T-helper 2 cell (primary cell): Measurements from ENCODE around the gene LPO.

Experiments
- DNase-seq, 5 experiments: peaks; one replicate each; pipeline versions ENCODE4 v3.0.0 to v3.0.0-alpha.2; 2012 to 2022

Gene LPO

DNA sequence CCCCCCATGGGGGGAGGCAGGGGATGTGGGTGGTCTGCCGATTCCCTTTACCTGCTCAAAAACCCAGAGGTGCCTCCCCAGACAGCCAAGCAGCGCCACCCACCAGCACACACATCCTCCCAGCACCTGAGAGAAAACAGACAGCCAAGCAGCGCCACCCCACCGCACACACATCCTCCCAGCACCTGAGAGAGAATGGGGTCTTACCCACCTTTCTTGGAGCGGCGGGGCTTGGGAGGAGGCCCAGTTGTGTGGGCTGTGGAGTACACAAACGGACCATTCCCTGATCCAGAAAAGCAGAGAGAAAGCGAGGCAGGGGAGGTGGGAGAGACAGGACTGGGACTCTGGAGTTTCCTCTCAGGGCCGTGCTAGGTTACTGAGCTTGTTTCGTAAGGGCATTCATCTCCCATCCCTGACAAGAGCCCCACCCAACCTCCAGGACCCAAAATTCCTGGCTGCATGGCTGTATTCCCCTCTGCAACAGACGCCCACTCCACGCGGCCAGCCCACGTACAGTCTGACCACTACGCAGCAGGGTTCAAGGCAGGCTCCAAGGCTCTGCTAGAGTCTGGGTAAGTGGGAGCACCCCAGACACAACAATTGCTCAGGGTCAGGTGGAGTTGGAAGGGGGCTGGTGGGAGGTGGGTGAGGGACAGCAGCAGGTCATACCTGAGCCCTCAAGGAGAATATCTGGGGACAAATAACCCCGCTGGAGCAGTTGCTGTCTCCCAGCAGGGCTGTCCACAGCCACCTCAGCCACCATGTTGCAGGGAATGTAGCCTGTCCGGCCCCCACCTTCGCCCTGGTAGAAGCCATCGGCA lies 68.0 kb downstream of the LPO start:
- DNase-seq: no peak

DNA sequence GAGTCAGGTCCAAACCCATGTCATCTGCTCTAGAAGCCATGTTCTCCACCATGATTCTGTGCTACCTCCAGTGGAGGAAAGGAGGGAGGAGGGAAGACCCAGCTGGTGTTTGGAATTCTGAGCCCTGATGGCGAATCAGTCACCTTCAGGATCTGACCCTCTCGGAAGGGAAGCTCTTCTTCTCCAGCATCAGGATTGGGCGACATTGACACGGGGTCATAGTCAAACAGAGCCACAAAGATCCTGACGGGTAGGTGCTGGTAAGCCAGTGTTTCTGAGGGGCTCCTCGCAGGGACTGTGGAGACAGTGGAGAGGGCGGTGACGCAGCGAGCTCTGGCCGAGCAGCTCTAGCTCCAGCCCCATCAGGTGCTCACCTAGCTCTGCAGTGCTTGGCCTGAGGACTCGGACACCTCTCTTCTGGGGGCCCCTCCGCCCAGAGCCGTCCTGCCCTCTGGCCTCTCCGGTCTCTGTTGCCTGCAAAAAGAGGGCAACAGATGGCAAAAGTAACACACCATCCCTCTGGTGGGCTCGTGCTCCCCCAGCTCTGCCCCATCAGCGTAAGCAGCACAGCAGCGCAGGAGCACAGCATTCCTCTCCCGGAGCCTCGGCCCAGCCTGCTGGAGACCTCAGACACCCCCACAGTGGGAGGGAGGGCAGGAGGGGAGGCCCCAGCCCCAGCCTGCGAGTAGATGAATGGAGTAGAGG lies 69.2 kb downstream of the LPO start:
- no peak for DNase-seq

DNA sequence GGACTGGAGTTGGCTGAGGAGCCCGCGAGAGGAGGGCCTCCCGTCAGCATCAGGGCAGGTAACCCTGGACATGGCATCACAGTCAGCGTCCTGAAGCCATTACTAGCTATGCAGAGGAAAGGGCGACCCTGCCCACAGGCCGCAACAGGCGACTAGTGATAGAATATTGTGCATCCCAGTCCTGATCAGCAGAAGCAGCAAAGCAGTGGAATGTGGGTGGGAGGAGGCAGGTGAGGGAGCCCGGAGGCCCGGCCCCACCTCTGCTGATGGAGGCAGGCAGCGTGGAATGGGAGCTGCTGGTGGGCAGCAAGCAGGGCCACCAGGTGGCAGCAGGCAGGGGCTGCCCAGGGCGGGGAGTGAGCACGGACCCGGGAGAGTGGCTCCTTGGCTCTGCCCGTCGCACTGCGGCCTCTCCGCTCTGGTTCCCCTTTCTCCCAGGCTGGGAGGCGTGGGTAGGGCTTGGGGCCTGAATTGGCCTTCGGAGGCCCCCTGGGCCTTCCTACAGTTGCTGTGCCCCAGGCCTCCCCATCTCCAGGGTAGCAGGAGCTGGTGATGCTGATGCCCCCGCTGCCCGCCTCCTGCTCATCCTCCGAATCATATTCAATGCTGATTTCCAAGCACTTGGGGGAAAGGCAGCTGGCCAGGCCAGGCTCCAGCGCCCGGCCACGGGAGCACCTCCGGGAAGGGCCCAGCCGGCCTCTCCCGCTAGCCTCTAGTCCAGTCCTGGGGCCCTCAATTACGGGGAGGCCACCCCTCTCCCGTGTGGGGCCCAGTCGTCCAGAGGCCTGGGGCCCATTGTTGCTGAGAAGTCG lies 70.0 kb downstream of the LPO start:
- DNase-seq: no peak

DNA sequence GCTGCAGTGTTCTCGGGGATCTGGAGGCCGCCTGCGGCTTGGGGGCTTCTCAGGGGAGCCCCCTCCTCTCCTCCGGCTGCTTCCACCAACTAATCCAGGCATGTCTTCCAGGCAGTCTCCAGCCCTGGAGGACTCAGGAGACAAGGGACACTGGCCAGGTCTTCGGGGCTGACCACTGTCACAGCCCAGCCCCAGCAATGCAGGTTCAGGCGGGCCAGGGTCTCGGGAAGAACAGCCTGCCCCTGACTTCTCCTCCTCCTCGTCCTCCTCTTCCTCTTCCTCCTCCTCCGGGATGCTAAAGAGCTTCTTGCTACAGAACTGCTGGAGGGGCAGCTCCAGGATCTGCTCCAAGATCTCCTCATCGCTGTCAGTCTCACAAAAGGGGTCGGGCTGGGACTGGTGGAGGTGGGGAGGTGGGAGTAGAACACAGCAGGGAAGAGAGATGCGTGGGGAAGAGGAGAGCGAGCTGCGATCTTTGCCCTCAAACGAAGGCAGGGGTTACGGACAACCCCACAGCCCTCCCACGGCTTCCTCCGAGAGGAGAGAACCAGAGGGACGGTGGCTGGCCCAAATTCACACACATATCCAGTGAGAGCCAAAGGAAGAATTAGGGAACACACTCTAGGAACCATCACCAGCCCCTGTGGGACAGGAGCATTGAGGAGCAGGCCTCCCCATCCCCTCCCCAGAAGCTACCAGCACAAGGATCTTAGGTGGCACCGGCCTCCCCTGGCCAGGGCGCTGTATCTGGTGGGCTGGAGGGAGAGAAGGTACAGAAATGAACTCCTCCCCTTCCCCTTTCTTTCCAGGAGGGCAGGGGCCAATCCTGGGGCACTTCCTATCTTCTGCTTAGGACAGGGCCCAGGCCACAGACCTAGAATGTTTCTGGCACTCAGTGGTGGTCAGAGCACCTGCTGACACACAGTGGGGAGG lies 70.9 kb downstream of the LPO start:
- no peak for DNase-seq

DNA sequence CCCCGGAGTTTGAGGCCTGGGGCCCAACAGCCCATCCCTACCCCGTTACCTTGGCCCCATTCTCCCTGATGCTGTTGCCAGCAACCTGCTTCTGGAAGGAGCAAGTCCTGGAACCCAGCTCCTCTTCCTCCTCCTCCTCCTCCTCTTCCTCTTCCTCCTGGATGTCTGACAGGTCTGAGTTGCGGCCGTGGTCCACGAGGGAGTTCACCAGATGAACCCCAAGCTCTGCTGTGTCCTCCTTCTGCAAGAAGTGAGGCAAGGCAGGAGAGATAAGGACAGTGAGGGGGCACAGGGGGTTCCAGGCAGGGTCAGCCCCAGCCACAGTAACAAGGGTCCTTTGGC lies 71.5 kb downstream of the LPO start:
- DNase-seq: no peak

DNA sequence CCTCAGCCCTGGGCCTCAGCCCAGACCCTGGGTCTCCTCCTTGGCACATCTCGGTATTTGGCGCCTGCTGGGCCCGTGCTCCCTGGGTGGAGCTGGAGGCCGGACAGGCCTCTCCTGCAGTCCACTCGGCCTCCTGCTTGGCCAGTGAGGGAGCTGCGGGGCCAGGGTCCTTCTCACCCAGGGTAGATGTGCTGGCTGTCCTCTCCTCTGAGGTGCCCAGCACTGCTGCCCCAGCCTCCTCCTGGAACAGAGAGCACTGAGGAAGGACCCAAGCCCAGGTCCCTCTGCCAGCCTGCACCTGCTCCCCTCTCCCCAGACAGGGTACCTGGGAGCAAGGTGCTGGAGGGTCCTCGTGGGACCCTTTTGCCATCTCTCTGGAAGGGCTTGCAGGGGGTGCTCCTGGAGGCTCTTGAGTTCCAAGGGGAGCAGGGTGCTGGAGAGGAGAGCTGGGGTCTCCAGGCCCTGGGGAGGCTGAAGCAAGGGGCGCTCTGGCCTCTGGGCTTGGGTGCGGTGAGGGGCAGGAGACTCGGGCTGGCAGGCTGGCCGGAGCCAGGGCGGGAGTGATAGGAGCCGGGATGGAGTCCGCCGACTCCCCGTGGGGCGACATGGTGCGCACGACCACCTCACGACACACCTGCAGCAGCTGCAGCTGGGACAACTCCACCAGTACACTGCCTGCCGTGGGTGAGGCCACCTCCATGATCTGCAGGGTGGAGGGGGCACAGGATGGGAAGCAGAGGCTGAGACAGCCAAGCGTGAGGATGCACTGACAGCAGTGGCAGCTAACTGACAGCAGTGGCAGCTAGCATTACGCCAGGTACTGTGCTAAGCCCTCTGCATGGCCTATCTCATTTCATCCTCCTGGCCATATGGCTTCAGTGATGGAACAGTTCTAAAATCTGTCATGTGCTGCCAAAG lies 72.4 kb downstream of the LPO start:
- DNase-seq: no peak

DNA sequence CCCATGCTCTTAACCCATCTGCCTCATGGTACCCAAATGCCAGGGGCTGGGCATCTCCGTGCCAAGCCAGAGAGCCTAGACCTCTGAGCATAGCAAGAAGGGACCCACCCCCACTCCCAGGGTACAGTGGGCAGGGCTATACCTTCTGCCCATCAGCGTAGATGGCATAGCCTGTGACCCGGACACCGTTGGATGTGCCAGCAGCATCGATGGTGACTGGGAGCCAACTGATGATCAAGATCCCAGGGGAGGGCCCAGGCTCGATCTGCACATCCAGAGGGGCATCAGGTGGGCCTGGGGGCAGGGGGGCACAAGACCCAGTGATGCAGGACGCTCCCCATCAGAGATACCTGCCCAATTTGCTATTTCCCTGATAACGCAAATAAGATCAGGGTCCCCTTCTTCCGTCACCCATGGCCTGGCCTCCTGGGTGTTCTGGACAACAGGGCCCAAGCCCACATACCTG lies 73.1 kb downstream of the LPO start:
- DNase-seq: no peak

DNA sequence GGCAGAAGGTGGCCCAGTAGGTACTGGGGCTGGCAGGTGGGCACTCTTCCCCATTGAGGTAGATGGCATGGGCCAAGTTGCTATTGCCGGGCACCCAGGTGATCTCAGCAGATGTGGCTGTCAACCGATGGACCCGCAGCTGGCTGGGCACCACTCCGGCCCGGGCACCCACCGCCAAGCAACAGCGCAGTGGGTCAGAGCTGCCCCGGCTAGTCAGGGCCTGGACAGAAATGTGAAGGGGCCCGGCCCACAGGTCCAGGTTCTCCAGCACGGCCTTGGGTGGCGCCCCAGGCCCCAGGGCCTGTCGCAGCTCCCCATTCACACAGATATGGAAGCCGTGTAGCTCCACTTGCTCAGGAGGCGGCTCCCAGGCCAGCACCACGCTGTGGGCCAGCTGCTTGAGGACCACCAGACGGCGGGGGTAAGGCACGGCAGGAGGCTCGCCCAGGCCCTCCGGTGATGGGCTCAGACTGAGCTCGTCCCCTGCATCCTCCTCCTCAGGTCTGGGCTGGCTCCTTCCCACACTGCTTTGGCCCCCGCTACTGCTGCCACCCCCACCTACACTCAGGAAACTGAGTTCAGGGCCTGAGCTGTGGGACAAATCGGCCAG lies 73.7 kb downstream of the LPO start:
- DNase-seq: no peak

DNA sequence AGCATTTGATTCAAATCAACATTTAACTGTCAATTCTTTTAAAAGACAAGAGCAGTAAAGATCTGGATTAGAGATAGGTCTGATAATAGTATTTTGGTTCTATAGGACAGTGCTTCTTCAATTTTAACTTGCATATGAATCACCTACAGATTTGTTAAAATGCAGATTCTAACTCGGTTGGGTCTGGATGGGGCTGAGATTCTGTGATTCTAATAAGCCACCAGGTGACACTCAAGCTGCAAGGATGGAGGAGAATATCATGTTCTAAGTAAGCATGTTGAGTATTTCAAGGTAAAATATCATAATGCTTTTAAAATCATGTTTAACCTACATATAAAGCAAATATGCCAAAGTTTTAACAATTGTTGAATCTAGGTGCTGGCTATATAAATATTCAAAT lies 74.4 kb downstream of the LPO start:
- no peak for DNase-seq

DNA sequence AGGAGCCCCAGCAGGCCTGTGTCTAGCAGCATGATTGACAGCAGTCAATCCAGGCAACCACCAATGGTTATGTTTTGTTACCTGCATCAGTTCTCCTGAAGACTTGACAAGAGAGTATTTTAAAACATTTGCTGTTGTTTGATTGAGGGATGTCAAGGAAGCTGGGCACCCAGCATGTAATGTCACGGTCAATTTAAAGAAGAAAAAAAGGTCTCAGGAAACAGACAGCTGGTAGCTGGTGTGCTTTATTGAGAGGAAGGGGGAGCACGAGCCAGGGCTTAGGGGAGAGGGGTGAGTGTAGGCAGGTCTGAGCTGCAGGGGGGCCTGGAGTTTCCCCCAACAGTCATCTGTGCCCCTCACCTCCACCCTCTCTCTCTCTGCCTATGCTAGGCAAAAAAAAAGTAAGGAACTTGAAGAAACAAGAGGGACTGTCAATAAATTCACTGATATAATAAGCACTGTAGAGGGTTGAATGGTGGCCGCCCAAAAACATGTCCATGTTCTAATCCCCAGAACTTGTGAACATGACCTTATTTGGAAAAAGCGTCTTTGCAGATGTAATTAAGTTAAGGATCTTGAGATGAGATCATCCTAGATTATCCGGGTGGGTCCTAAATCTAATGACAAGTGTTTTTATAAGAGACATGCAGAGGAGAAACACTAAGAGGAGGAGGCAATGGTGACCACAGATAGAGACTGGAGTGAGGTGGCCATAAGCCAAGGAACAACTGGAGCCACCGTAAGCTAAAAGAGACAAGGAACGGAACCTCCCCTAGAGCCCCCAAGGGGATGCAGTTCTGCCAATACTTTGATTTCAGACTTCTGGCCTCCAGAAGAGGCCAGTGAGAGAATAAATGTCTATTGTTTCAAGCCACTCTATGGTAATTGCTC lies 75.7 kb downstream of the LPO start:
- no peak for DNase-seq

DNA sequence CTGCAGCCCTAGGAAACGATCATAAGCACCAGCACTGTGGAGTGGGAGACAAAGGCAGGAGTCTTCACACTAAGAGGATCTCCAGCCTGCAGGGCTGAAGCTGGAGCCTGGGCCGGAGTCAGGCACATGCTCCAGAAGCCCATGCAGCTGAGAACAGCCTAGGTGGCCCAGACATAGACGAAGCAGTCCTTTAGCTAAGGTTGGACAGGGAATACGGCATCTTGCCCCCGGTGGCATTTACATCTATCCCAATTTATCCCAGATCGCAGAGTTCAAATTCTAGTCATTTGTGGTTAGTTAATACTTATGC lies 76.3 kb downstream of the LPO start:
- DNase-seq: no peak

DNA sequence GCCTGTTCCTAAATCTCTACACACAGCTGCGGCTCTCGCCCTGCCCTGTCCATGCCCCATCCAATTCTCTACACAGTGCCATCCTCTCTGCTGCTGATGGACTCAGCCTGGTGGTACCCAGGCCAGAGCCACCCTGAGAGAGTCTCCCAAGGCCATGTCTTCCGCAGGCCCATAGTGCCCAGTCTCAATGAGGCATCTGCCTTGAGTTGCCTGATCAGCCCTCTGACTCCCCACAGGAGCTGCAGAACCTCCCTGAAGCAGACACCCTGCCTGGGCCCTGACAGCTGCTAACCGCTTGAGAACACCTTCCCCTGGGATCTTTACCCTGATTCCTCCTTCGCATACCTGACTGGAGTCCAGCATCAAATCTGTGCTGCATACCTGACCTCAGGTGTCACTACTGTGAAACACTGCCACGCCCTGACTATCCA lies 76.9 kb downstream of the LPO start:
- DNase-seq: no peak

DNA sequence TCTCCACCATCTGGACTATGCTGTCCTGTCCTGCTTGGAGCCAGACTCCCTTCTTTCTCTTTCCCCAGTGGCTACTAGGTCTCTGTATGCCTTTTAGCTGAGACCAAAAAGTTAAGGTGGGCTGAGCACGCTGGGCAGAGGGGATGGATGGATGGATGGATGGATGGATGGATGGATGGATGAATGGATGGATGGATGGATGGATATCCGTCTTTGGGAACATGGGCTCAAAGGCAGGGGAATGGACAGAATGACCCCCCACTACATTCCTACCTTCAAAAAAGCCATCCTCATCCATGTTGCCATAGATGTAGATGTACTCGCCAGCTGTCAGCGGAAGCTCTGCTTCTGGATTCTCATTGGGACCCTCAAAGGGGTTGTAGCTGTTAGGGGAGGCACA lies 77.4 kb downstream of the LPO start:
- no peak for DNase-seq

DNA sequence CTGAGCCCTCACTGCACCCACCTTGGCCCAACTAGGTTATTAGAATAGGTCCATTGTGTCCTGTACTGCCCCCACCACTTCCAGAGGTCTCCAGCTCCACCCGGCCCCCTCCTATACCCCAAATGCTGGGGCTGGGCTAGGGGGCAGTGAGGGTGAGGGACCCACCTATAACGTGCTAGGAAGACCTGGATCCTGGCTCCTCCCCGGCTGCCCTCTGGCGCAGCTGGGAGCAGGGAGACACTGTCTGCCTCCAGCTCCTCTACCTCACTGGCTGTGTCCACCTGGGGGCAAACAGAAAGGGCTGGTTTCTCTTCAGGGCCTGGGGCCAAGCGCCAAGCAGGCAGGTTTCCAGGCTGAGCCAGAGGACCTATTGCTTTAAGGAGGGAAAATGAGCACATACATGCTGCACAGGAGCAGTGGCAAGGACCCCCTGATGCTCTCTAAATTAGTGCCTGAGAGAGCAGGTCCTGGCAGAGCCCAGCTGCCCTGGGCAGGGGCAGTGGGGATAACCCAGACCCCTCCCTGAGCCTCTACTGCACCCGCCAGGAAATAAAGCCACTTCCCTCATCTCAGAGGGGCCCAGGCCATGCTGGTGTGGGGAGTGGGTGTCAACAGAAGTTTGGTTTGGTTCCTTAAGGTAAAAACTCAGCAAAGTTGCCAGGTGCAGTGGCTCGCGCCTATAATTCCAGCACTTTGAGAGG lies 78.0 kb downstream of the LPO start:
- DNase-seq: no peak

DNA sequence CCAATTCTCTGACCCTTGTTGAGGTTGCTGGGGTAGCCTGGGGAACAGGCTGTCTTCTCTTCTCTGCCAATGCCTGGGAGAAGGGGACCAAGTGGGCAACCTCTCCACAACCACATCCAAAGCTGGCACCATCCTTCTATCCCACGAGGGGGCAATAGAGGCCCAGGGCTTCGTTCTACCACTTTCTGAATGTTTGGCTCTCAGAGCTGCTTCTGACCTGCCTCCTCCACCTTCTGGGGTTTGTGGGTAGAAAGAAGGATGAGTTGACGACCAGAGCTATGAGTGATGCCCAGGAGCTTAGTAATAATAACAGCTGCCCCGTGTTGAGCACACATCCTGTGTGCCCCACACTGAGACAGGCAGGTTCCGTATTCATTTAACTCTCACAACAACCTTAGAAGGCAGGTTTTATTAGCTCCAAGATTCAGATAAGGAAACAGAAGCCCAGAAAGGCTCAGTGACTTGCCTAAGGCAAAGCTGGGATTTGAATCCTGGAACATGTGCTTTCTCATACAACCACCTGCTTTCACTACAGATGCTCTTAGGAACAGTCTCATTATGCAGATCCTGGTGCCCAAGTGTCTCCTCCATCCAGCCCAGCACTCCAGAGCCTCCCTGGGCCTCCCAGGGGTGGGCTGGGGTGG lies 79.2 kb downstream of the LPO start:
- DNase-seq: peak; percentile 27 to 94 (median 65)

DNA sequence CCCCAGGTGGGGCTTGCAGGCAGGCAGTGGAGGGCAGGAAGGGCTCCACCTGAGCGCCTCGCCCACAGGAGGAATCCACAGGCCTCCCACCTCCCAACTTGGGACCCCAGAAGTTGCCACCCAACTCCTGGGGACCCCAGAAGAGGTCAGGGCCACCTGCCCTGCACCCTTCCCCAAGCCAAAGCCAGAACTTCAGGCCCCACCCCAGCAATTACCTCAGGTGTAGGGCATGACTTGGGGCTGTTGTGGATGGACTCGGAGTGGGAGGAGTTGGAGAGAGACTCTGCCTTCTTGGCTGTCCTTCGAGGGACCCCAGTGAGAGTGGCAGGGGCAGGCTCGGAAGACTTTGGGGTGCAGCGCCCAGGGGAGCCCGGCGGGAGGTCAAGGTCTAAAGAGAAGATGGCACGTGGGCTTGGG lies 79.7 kb downstream of the LPO start:
- no peak for DNase-seq
